Calu3 (cell line): ENCODE results near the gene GABPB2. TPM values are rescaled to one million over a fixed set of nuclear protein-coding genes. Genes with fewer than 3 reads are reported as not detected.

Source experiments
- BruUV-seq: library from RNA; stranded (reverse); fragments of 400-500 nt; replicated peaks from 2 replicates; lab custom pipeline; 2021; lab: Mats Ljungman, UMichigan
- CTCF ChIA-PET: fragments of 300-600 bp; sonication (Branson Sonifier 250); formaldehyde crosslinking; loops from one replicate; lab custom pipeline; 2022; ENCODE audit warnings: antibody characterized with exemption; lab: Charles Lee
- DNase-seq: peaks from one replicate; pipeline ENCODE4 v3.0.0; 2022
- H3K27ac Mint-ChIP-seq: one replicate; pipeline ENCODE4 v1.8.0; 2022; ENCODE audit warnings: mixed read lengths; ENCODE audit not compliant: unreplicated experiment
- H3K27me3 Mint-ChIP-seq: one replicate; pipeline ENCODE4 v1.8.0; 2022; ENCODE audit warnings: mixed read lengths; ENCODE audit not compliant: unreplicated experiment
- H3K36me3 Mint-ChIP-seq: one replicate; pipeline ENCODE4 v1.8.0; 2022; ENCODE audit warnings: mild to moderate bottlenecking, moderate library complexity, mixed read lengths; ENCODE audit not compliant: insufficient read depth, unreplicated experiment
- H3K4me1 Mint-ChIP-seq: one replicate; pipeline ENCODE4 v1.8.0; 2022; ENCODE audit warnings: mild to moderate bottlenecking, low read depth, mixed read lengths; ENCODE audit not compliant: unreplicated experiment
- H3K4me3 Mint-ChIP-seq: one replicate; pipeline ENCODE4 v1.8.0; 2022; ENCODE audit warnings: mild to moderate bottlenecking, low read depth, moderate library complexity, mixed read lengths; ENCODE audit not compliant: unreplicated experiment
- H3K9me3 Mint-ChIP-seq: one replicate; pipeline ENCODE4 v1.8.0; 2022; ENCODE audit warnings: low read depth, mixed read lengths; ENCODE audit not compliant: unreplicated experiment
- CTCF ChIP-seq: fragments of 200-600 bp; IDR thresholded peaks from one replicate; pipeline ENCODE4 v1.8.0; 2022; ENCODE audit warnings: antibody characterized with exemption; ENCODE audit not compliant: unreplicated experiment
- intact Hi-C: fragments of 100-400 bp; cut with micrococcal nuclease; formaldehyde crosslinking; loops from one replicate; pipeline ENCODE4 v1.10.0; 2022; ENCODE audit not compliant: unreplicated experiment
- total RNA-seq: library from RNA; stranded (reverse); gene quantifications from 2 replicates; pipeline ENCODE4 v1.2.3, GENCODE V29; 2022

The GABPB2 gene
- total RNA-seq, 1 experiment from 2014 or later = 10.9 TPM

GRCh38 chr1:151165738-151166504, 95.4 kb downstream of the GABPB2 start, which contains the start of the genes LYSMD1 and SCNM1:
Gene LYSMD1 (minus strand): TSS chr1:151165902. CDS start chr1:151165258, 644 bp downstream.
Gene SCNM1 (plus strand): TSS chr1:151166144. CDS start chr1:151166153, 9 bp downstream.
- CTCF ChIA-PET = interaction anchor here (0.5 kb wide), 1 partner anchor 66 kb away, joined by 3 read pairs; no protein-coding TSS in a partner anchor
- H3K27me3 Mint-ChIP-seq = no peaks in the 10 kb centered on the region
- peak within 1 kb of the TSS; percentile 95 for H3K4me3 Mint-ChIP-seq
- intact Hi-C loops = no loop called here
- DNase-seq = peak; percentile 97
- peaks cover 37% of the 10 kb centered on the region for H3K36me3 Mint-ChIP-seq
- peaks cover 16% of the 10 kb centered on the region for H3K4me1 Mint-ChIP-seq
- TF ChIP-seq CTCF = no peak
- H3K9me3 Mint-ChIP-seq = no peaks in the 10 kb centered on the region
- TSS peak; percentile 77 for BruUV-seq
- peak within 1 kb of the TSS; percentile 96 for H3K27ac Mint-ChIP-seq

GRCh38 chr1:151166505-151166956, 96.0 kb downstream of the GABPB2 start:
- peaks cover 16% of the 10 kb centered on the region for H3K4me1 Mint-ChIP-seq
- H3K27me3 Mint-ChIP-seq = no peaks in the 10 kb centered on the region
- CTCF ChIA-PET = interaction anchor here (0.5 kb wide), 1 partner anchor 67 kb away, joined by 3 read pairs; no protein-coding TSS in a partner anchor
- no peaks in the 10 kb centered on the region for H3K9me3 Mint-ChIP-seq
- BruUV-seq = no TSS peak
- intact Hi-C loops = no loop called here
- H3K4me3 Mint-ChIP-seq = peak overlapping the region; percentile 95
- TF ChIP-seq CTCF = no peak
- DNase-seq = no peak
- H3K36me3 Mint-ChIP-seq = peaks cover 37% of the 10 kb centered on the region
- peak overlapping the region; percentile 96 for H3K27ac Mint-ChIP-seq

GRCh38 chr1:151167116-151167515, 96.6 kb downstream of the GABPB2 start:
- CTCF ChIA-PET = no interaction called here
- H3K4me3 Mint-ChIP-seq = peak overlapping the region; percentile 95
- H3K9me3 Mint-ChIP-seq = no peaks in the 10 kb centered on the region
- peak overlapping the region; percentile 96 for H3K27ac Mint-ChIP-seq
- peaks cover 16% of the 10 kb centered on the region for H3K4me1 Mint-ChIP-seq
- intact Hi-C loops = no loop called here
- no peaks in the 10 kb centered on the region for H3K27me3 Mint-ChIP-seq
- TF ChIP-seq CTCF = no peak
- no peak for DNase-seq
- peaks cover 37% of the 10 kb centered on the region for H3K36me3 Mint-ChIP-seq
- no TSS peak for BruUV-seq

GRCh38 chr1:151171190-151171589, 100.6 kb downstream of the GABPB2 start:
- no peak for DNase-seq
- H3K9me3 Mint-ChIP-seq = no peaks in the 10 kb centered on the region
- no peak overlapping the region for H3K27ac Mint-ChIP-seq
- H3K4me3 Mint-ChIP-seq = no peak overlapping the region
- BruUV-seq = no TSS peak
- H3K36me3 Mint-ChIP-seq = peaks cover 36% of the 10 kb centered on the region
- TF ChIP-seq CTCF = no peak
- peaks cover 8% of the 10 kb centered on the region for H3K4me1 Mint-ChIP-seq
- intact Hi-C loops = no loop called here
- CTCF ChIA-PET = interaction anchor here (1.3 kb wide), 1 partner anchor 19 kb away, joined by 3 read pairs; the partner anchor contains the start of gene VPS72
- H3K27me3 Mint-ChIP-seq = no peaks in the 10 kb centered on the region

Other genes starting within 250 kb of the GABPB2 start
- 27.9 and 31.1 TPM in 2 replicates for gene ARNT, start 194.2 kb upstream of the GABPB2 start, total RNA-seq
- not detected in 2 replicates for gene CTXND2, start 183.6 kb upstream of the GABPB2 start, total RNA-seq
- 64.9 and 70.6 TPM in 2 replicates for gene SETDB1, start 144.4 kb upstream of the GABPB2 start, total RNA-seq
- 214 and 226 TPM in 2 replicates for gene CERS2, start 95.9 kb upstream of the GABPB2 start, total RNA-seq
- gene ANXA9, start 88.5 kb upstream of the GABPB2 start, total RNA-seq = 15.4 and 20.1 TPM in 2 replicates
- 17.2 and 17.6 TPM in 2 replicates for gene MINDY1, start 63.9 kb upstream of the GABPB2 start, total RNA-seq
- 15.9 and 16.0 TPM in 2 replicates for gene PRUNE1, start 62.3 kb upstream of the GABPB2 start, total RNA-seq
- 1.2 and 2.4 TPM in 2 replicates for gene BNIPL, start 34.2 kb upstream of the GABPB2 start, total RNA-seq
- 8.5 and 9.5 TPM in 2 replicates for gene C1orf56, start 23.0 kb upstream of the GABPB2 start, total RNA-seq
- gene CDC42SE1, start 11.1 kb upstream of the GABPB2 start, total RNA-seq = 103 and 110 TPM in 2 replicates
- 1.5 and 2.1 TPM in 2 replicates for gene MLLT11, start 10.4 kb upstream of the GABPB2 start, total RNA-seq
- 2.2 and 2.5 TPM in 2 replicates for gene SEMA6C, start 75.9 kb downstream of the GABPB2 start, total RNA-seq
- not detected in 2 replicates for gene TNFAIP8L2, start 85.9 kb downstream of the GABPB2 start, total RNA-seq
- gene LYSMD1, start 95.1 kb downstream of the GABPB2 start, total RNA-seq = 7.6 and 9.7 TPM in 2 replicates
- gene SCNM1, start 95.4 kb downstream of the GABPB2 start, total RNA-seq = 47.3 and 49.8 TPM in 2 replicates
- 1.6 and 2.1 TPM in 2 replicates for gene TMOD4, start 105.2 kb downstream of the GABPB2 start, total RNA-seq
- 91.4 and 111 TPM in 2 replicates for gene VPS72, start 119.4 kb downstream of the GABPB2 start, total RNA-seq
- 86.6 and 96.2 TPM in 2 replicates for gene PIP5K1A, start 127.8 kb downstream of the GABPB2 start, total RNA-seq
- gene PSMD4, start 184.0 kb downstream of the GABPB2 start, total RNA-seq = 302 and 325 TPM in 2 replicates
- gene ZNF687, start 211.5 kb downstream of the GABPB2 start, total RNA-seq = 42.9 and 43.4 TPM in 2 replicates